HEK293T (cell line): Measurements from ENCODE around the gene PRKCH.

ENCODE experiments used
- ARNT ChIP-seq: fragments of 450-650 bp; IDR thresholded peaks from 2 replicates; pipeline ENCODE4 v1.6.1; 2017; ENCODE audit warnings: mild to moderate bottlenecking
- BHLHE40 ChIP-seq: fragments of 450-650 bp; IDR thresholded peaks from 2 replicates; pipeline ENCODE4 v1.6.1; 2016; ENCODE audit warnings: mild to moderate bottlenecking, moderate library complexity, borderline replicate concordance
- ELF4 ChIP-seq: fragments of 450-650 bp; IDR thresholded peaks from 2 replicates; pipeline ENCODE4 v1.6.1; 2017; ENCODE audit warnings: antibody characterized with exemption
- FOXA1 ChIP-seq: fragments of 450-650 bp; IDR thresholded peaks from 2 replicates; pipeline ENCODE4 v1.6.1; 2016; ENCODE audit warnings: mild to moderate bottlenecking
- FOXK2 ChIP-seq: fragments of 450-650 bp; IDR thresholded peaks from 2 replicates; pipeline ENCODE4 v1.6.1; 2016; ENCODE audit warnings: mild to moderate bottlenecking
- FOXM1 ChIP-seq: fragments of 450-650 bp; IDR thresholded peaks from 2 replicates; pipeline ENCODE4 v1.6.1; 2017; ENCODE audit warnings: mild to moderate bottlenecking, borderline replicate concordance
- HDGF ChIP-seq: fragments of 450-650 bp; IDR thresholded peaks from 2 replicates; pipeline ENCODE4 v1.6.1; 2017; ENCODE audit warnings: antibody characterized with exemption, borderline replicate concordance
- L3MBTL2 ChIP-seq: fragments of 450-650 bp; conservative IDR thresholded peaks from 2 replicates; pipeline ENCODE4 v1.6.1; 2016; ENCODE audit warnings: mild to moderate bottlenecking
- NFRKB ChIP-seq: fragments of 450-650 bp; IDR thresholded peaks from 2 replicates; pipeline ENCODE4 v1.6.1; 2016; ENCODE audit warnings: mild to moderate bottlenecking, moderate library complexity
- PKNOX1 ChIP-seq: fragments of 450-650 bp; IDR thresholded peaks from 2 replicates; pipeline ENCODE4 v1.6.1; 2016
- SP1 ChIP-seq: fragments of 450-650 bp; IDR thresholded peaks from 2 replicates; pipeline ENCODE4 v1.6.1; 2017
- SUZ12 ChIP-seq: fragments of 450-650 bp; IDR thresholded peaks from 2 replicates; pipeline ENCODE4 v1.6.1; 2016; ENCODE audit warnings: mild to moderate bottlenecking
- TARDBP ChIP-seq: fragments of 450-650 bp; IDR thresholded peaks from 2 replicates; pipeline ENCODE4 v1.6.1; 2016
- ZNF384 ChIP-seq: fragments of 450-650 bp; IDR thresholded peaks from 2 replicates; pipeline ENCODE4 v1.6.1; 2016

GRCh38 chr14:61453103-61453767, 131.9 kb downstream of the PRKCH start:
- no peak for TF ChIP-seq HDGF
- TF ChIP-seq SUZ12, result no peak
- no peak for TF ChIP-seq ELF4
- TF ChIP-seq FOXK2, result no peak
- TF ChIP-seq FOXM1, result no peak
- no peak for TF ChIP-seq BHLHE40
- no peak for TF ChIP-seq FOXA1
- TF ChIP-seq SP1, result no peak
- TF ChIP-seq ZNF384, result no peak
- TF ChIP-seq NFRKB, result no peak
- no peak for TF ChIP-seq L3MBTL2
- TF ChIP-seq PKNOX1, result no peak
- no peak for TF ChIP-seq TARDBP
- TF ChIP-seq ARNT, result no peak
